ENCODE data around the gene PTAR1.

GRCh38 chr9:69678843-69679538 is 80.8 kb downstream of the PTAR1 start:
- TF ChIP-seq CTCF (IDR thresholded peaks at IDR 0.05): no peak
- no peak for TF ChIP-seq POLR2A (IDR thresholded peaks at IDR 0.05)
- no peak for TF ChIP-seq POLR2AphosphoS5 (IDR thresholded peaks at IDR 0.05)
- no peak for TF ChIP-seq EP300 (IDR thresholded peaks at IDR 0.05)
